Esophagus muscularis mucosa (tissue), 4 donors: ENCODE measurements around the gene BDKRB1. TPM values are rescaled to one million over a fixed set of nuclear protein-coding genes. Genes with fewer than 3 reads are reported as not detected.

Experiments
- DNase-seq: peaks from one replicate; pipeline ENCODE4 v3.0.0-alpha.2; 2017; ENCODE audit errors: extremely low spot score
- H3K27ac ChIP-seq, 4 donors: fragments of 200-600 bp; sonication (generic); replicated peaks in 1 of 4; 1 replicate in 3 of 4; 2 replicates in 1 of 4; pipeline ENCODE4 v1.5.1; 2016 to 2019; ENCODE audit warnings: mild to moderate bottlenecking in 1 of 4
- H3K27me3 ChIP-seq, 4 donors: fragments of 200-600 bp; sonication (generic); one replicate each; pipeline versions ENCODE4 v1.5.1 to v1.6.0; 2016 to 2019
- H3K36me3 ChIP-seq, 4 donors: fragments of 200-600 bp; sonication (generic); one replicate each; pipeline ENCODE4 v1.5.1; 2016 to 2019
- H3K4me1 ChIP-seq, 4 donors: fragments of 200-600 bp; sonication (generic); one replicate each; pipeline ENCODE4 v1.5.1; 2016 to 2019
- H3K4me3 ChIP-seq, 4 donors: fragments of 200-600 bp; sonication (generic); 1 replicate in 2 of 4; 2 replicates in 2 of 4; pipeline ENCODE4 v1.5.1; 2016 to 2019; ENCODE audit warnings: mild to moderate bottlenecking in 4 of 4, moderate library complexity in 1 of 4
- H3K9me3 ChIP-seq, 4 donors: fragments of 200-600 bp; sonication (generic); 1 replicate in 3 of 4; 2 replicates in 1 of 4; pipeline ENCODE4 v1.5.1; 2016 to 2019
- EP300 ChIP-seq: sonication (generic); formaldehyde crosslinking; IDR thresholded peaks from one replicate; pipeline ENCODE4 v1.6.1; 2017; ENCODE audit warnings: antibody characterized with exemption
- POLR2A ChIP-seq: fragments of 450-650 bp; IDR thresholded peaks from one replicate; pipeline ENCODE4 v1.6.1; 2017; ENCODE audit warnings: antibody characterized with exemption, moderate library complexity, mild to moderate bottlenecking, low read depth
- POLR2AphosphoS5 ChIP-seq, 2 donors: sonication (generic); formaldehyde crosslinking; IDR thresholded peaks; one replicate each; pipeline ENCODE4 v1.6.1; 2017; ENCODE audit warnings: antibody characterized with exemption in 2 of 2
- WGBS: methylation state at CpG from one replicate; pipeline ENCODE4 v1.1.5; 2018; 5-methylcytosine and 5-hydroxymethylcytosine counted together
- intact Hi-C: fragments of 100-400 bp; cut with DNase I; formaldehyde crosslinking; loops from one replicate; pipeline ENCODE4 v1.15.1; 2023
- total RNA-seq, 4 donors: library from RNA; depleted of rRNA; stranded (reverse); fragments of >200 nt; gene quantifications; one replicate each; pipeline versions ENCODE4 v1.1.0 to v1.2.1, GENCODE V29; 2016
- TF ChIP-seq, protein P1 (sequence below), 3 experiments: fragments of 200-600 bp in 2 of 3; fragments of 450-650 bp in 1 of 3; sonication (generic) in 2 of 3; IDR thresholded peaks; one replicate each; pipeline ENCODE4 v1.5.1; 2017 to 2019; ENCODE audit warnings: antibody characterized with exemption in 3 of 3, mild to moderate bottlenecking in 2 of 3, moderate library complexity in 1 of 3

BDKRB1 gene
- total RNA-seq: 1 to 10 TPM in 2 of 4 donors, under 1 TPM in 2; 0.39 to 7.0 (median 1.4) TPM

DNA sequence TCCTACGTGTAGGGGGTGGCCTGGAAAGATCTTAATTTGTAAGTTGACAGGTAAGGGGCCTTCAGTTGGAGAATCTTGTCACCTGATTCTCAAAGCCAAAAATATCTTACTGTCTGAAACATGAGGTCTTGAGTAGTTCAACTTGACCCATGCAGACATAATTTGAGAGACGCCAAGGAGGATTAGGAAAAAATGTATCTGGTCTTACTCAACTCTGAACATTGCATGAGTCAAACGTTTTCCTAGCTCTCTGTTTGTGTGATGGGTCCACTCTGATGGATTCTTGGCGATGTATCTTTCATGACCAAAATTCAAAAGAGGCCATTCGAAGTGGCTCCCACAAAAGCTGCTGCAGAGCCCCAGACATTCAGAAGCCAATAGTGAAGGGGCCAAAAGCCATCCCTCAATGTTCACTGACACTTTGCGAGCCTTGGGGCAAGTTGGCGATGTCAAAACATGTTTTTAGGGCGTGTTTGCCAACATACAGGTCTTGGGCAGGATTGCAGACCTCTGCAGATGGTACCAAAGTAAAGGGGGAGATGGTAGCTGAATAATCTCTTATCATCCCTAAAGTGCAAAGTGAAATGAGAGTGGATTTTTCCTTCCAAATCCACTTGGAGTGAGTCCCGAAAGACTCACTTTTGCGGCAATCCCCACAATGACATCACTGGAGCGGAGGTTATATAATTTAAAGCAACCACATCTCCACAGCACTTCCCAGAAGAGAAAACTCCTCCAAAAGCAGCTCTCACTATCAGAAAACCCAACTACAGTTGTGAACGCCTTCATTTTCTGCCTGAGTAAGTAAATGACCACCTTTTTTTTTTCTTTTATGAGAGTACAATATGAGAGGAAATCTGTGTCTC lies at the start of gene BDKRB1:
BDKRB1 (plus strand) TSS at position 710 of the 866 bp plus-strand sequence. CDS start 7,473 bp downstream, outside the sequence.
- Histone ChIP-seq H3K36me3 (no peaks in the 10 kb centered on the region), H3K27ac (peak within 1 kb of the TSS; percentile 82 to 88 (median 86)), H3K4me3 (peak within 1 kb of the TSS in 1 of 4 donors; percentile 4), H3K4me1 (peaks cover 3 to 56% (median 49%) of the 10 kb centered on the region in 4 donors), H3K27me3 (no peaks in the 10 kb centered on the region), H3K9me3 (no peaks in the 10 kb centered on the region)
- WGBS: 23% methylated on average over 12 of the region's 12 CpGs
- DNase-seq: no peak
- peak; percentile 72 to 90 for TF ChIP-seq POLR2AphosphoS5 (IDR thresholded peaks at IDR 0.05)
- TF ChIP-seq, protein P1, sequence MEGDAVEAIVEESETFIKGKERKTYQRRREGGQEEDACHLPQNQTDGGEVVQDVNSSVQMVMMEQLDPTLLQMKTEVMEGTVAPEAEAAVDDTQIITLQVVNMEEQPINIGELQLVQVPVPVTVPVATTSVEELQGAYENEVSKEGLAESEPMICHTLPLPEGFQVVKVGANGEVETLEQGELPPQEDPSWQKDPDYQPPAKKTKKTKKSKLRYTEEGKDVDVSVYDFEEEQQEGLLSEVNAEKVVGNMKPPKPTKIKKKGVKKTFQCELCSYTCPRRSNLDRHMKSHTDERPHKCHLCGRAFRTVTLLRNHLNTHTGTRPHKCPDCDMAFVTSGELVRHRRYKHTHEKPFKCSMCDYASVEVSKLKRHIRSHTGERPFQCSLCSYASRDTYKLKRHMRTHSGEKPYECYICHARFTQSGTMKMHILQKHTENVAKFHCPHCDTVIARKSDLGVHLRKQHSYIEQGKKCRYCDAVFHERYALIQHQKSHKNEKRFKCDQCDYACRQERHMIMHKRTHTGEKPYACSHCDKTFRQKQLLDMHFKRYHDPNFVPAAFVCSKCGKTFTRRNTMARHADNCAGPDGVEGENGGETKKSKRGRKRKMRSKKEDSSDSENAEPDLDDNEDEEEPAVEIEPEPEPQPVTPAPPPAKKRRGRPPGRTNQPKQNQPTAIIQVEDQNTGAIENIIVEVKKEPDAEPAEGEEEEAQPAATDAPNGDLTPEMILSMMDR (IDR thresholded peaks at IDR 0.05): no peak
- peak; percentile 42 for TF ChIP-seq EP300
- TF ChIP-seq POLR2A: no peak
- intact Hi-C loops: no loop called here

DNA sequence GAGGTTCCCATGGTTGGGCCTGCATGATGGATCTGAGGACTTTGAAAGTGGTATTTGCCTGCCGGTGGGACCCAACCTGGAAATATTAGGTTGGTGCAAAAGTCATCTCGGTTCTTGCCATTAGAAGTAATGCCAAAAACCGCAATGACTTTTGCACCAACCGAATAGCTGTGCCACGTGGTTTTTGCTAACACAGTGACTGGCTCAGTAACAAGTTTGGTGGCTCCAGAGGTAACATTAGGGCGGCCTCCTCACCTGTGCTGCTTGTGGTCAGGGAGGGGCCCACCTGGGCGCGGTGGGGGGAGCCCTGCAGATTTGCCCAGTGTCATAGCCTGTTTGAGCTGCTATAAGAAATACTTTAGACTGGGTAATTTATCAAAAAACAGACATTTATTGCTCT lies 49.5 kb upstream of the BDKRB1 start:
- H3K9me3 ChIP-seq: peaks cover 0 to 5% (median 2%) of the 10 kb centered on the region in 4 donors
- H3K4me1 ChIP-seq: peaks cover 14 to 49% (median 35%) of the 10 kb centered on the region in 4 donors
- intact Hi-C loops: loop anchor here (10.0 kb wide), 1 partner anchor 102 kb away; no protein-coding TSS in a partner anchor
- peaks cover 0 to 5% (median 0%) of the 10 kb centered on the region in 4 donors for H3K36me3 ChIP-seq
- no peak for DNase-seq
- H3K27me3 ChIP-seq: no peaks in the 10 kb centered on the region
- H3K27ac ChIP-seq: peak overlapping the region; percentile 78 to 85 (median 78)
- peak overlapping the region; percentile 53 to 68 (median 58) for H3K4me3 ChIP-seq
- TF ChIP-seq POLR2AphosphoS5 (IDR thresholded peaks at IDR 0.05) (no peak), EP300 (no peak), POLR2A (no peak)
- TF ChIP-seq, protein P1 (IDR thresholded peaks at IDR 0.05): no peak
- WGBS: 46% methylated on average over 4 of the region's 8 CpGs

DNA sequence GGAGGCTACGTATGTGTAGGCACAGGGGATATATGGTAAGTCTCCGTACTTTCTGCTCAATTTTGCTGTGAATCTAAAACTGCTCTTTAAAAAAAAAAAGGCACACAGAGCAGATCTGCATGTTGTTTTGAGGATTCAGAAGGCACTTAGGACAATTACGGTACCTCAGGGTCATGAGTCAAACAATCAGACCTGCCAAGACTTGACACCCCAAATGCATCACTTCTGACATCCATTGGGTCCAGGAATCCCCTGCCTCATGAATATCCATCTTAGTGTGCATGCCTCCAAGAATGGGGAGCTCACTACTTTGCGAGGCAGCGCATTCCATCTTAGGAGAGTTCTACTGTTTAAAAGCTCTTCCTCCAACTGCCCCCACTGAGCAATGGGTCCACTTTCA lies 48.3 kb upstream of the BDKRB1 start:
- WGBS: 87% methylated on average over 5 of the region's 5 CpGs
- H3K36me3 ChIP-seq: peaks cover 0 to 6% (median 0%) of the 10 kb centered on the region in 4 donors
- intact Hi-C loops: loop anchor here (10.0 kb wide), 1 partner anchor 103 kb away; no protein-coding TSS in a partner anchor

DNA sequence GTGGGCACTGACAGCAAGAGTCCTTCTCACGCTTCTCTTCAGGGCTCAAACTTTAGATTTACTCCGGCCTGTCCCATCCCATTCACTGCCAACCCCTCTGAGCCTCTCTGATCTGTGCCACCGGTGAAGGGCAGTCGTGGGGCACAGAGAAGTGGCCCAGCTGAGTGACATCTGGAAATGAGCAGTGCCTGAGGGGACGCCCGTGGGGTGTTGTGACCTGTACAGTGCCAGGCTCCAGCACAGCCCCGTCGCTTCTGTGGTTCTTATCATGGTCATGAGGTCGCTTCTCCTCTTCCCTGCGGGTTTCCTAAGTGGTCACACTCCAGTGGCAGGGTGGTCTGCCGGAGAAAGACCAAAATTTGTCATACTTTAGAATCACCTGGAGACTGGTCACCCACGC lies 47.3 kb upstream of the BDKRB1 start:
- H3K36me3 ChIP-seq: peaks cover 0 to 6% (median 0%) of the 10 kb centered on the region in 4 donors
- no peak for DNase-seq
- no peak for TF ChIP-seq POLR2AphosphoS5 (IDR thresholded peaks at IDR 0.05)
- TF ChIP-seq POLR2A: no peak
- no peak for TF ChIP-seq EP300
- TF ChIP-seq, protein P1 (IDR thresholded peaks at IDR 0.05): no peak
- no peak overlapping the region for H3K27ac ChIP-seq
- intact Hi-C loops: loop anchor here (10.0 kb wide), 1 partner anchor 104 kb away; no protein-coding TSS in a partner anchor
- peaks cover 13 to 41% (median 32%) of the 10 kb centered on the region in 4 donors for H3K4me1 ChIP-seq
- 93% methylated on average over 12 of the region's 12 CpGs for WGBS
- no peaks in the 10 kb centered on the region for H3K27me3 ChIP-seq
- H3K9me3 ChIP-seq: peaks cover 0 to 16% (median 10%) of the 10 kb centered on the region in 4 donors
- H3K4me3 ChIP-seq: no peak overlapping the region

More for the DNA sequence above, 48.3 kb upstream of the BDKRB1 start:
- no peaks in the 10 kb centered on the region for H3K27me3 ChIP-seq
- H3K4me1 ChIP-seq: peaks cover 14 to 44% (median 35%) of the 10 kb centered on the region in 4 donors
- DNase-seq: no peak
- no peak for TF ChIP-seq POLR2A
- no peak for TF ChIP-seq POLR2AphosphoS5 (IDR thresholded peaks at IDR 0.05)
- TF ChIP-seq, protein P1 (IDR thresholded peaks at IDR 0.05): no peak
- no peak for TF ChIP-seq EP300
- H3K27ac ChIP-seq: no peak overlapping the region
- no peak overlapping the region for H3K4me3 ChIP-seq
- H3K9me3 ChIP-seq: peaks cover 0 to 16% (median 10%) of the 10 kb centered on the region in 4 donors
